HG03460 (cell line): Measurements from ENCODE around the gene SESN3.

Source experiments
- ATAC-seq: cut with Tn5 transposase; IDR thresholded peaks from one replicate; pipeline ENCODE4 v1.9.1; 2021; ENCODE audit not compliant: unreplicated experiment

The SESN3 gene

GRCh38 chr11:95132956-95133355 lies 98.0 kb downstream of the SESN3 start:
- no peak for ATAC-seq

GRCh38 chr11:95128602-95129001 lies 102.4 kb downstream of the SESN3 start:
- no peak for ATAC-seq

- ATAC-seq: no peak
These were observed 107.4 kb downstream of the SESN3 start for GRCh38 chr11:95123556-95123955.

- ATAC-seq: no peak
These were observed 109.3 kb downstream of the SESN3 start for GRCh38 chr11:95121698-95122097.

- ATAC-seq: no peak
These were observed 111.5 kb downstream of the SESN3 start for GRCh38 chr11:95119361-95120060.

- ATAC-seq: no peak
These were observed 115.4 kb downstream of the SESN3 start for GRCh38 chr11:95115597-95115996.
